ENCODE measurements around the gene SCD5.

The SCD5 gene

DNA sequence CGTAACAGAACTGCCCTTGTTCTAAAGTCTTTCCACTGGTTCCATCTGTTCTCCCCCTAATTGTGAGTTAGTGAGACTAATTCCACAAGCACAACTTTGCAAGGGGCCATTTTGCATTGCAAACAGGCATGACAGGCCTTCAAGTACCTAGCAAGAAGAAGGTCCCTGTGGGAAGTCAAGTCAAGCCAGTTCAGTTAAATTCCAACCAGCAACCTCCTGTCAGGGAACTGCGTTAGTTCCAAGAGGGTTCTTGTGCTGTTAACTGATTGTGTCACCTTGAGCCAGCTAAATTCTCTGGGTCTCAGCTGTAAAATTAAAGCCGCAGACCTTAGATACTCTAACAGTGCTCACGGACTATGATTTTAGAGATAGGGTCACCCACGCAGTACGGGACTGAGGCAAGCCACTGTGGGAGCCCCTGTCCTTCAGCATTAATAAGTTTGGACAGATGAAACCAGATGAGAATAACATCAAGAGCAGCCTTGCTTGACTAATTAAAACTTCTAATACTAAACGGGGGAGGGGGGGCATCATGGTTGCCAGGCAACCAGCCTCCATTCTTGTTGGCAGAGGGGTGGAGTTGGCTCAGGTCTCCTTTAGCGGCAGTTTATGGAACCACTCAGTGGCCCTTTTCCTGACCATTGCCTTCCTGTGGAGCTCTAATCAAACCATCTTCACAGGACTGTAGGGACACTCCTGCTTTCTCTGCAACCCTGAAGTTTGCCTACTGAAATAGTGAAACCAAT lies 212.7 kb downstream of the SCD5 start:
- peaks cover 9% of the 10 kb centered on the region for H3K4me1 ChIP-seq (ENCODE audit: insufficient read depth, low read length)
- no peaks in the 10 kb centered on the region for H3K36me3 ChIP-seq (ENCODE audit: insufficient read depth, low read length)
- no peak overlapping the region for H3K4me3 ChIP-seq (ENCODE audit: low read length)
- no peaks in the 10 kb centered on the region for H3K9me3 ChIP-seq (ENCODE audit: low read length)
- H2AFZ ChIP-seq (ENCODE audit: low read depth, low read length) = no peak overlapping the region
- H3K27me3 ChIP-seq (ENCODE audit: insufficient read depth, low read length) = no peaks in the 10 kb centered on the region

DNA sequence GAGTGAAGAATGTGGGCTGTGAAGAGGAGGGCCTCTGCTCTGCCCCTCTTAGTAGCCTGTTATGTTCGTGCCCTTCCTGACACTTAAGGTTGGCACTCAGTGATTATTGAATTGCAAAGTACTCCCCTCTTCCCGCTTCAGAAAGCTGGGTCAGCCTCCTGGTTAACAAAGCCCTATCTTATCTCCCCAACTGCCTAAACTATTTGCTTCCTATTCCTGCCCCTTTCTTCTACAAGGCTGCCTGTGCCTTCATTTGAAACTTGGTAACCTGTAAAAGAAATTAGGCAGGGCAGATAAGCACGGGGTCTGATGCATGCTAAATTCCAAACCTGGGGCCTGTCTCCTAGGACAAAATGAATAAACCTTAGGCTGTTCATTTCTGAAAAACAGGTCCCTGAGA lies 213.7 kb downstream of the SCD5 start:
- no peak overlapping the region for H3K4me3 ChIP-seq (ENCODE audit: low read length)
- no peaks in the 10 kb centered on the region for H3K9me3 ChIP-seq (ENCODE audit: low read length)
- peaks cover 14% of the 10 kb centered on the region for H3K4me1 ChIP-seq (ENCODE audit: insufficient read depth, low read length)
- H3K36me3 ChIP-seq (ENCODE audit: insufficient read depth, low read length) = no peaks in the 10 kb centered on the region
- no peak overlapping the region for H2AFZ ChIP-seq (ENCODE audit: low read depth, low read length)
- no peaks in the 10 kb centered on the region for H3K27me3 ChIP-seq (ENCODE audit: insufficient read depth, low read length)

- no peaks in the 10 kb centered on the region for H3K9me3 ChIP-seq (ENCODE audit: low read length)
- H3K4me3 ChIP-seq (ENCODE audit: low read length) = no peak overlapping the region
- no peaks in the 10 kb centered on the region for H3K27me3 ChIP-seq (ENCODE audit: insufficient read depth, low read length)
- H3K36me3 ChIP-seq (ENCODE audit: insufficient read depth, low read length) = no peaks in the 10 kb centered on the region
- H3K4me1 ChIP-seq (ENCODE audit: insufficient read depth, low read length) = peaks cover 14% of the 10 kb centered on the region
- H2AFZ ChIP-seq (ENCODE audit: low read depth, low read length) = no peak overlapping the region
Measured at GRCh38 chr4:82583897-82584587, 214.6 kb downstream of the SCD5 start.

GRCh38 chr4:82579932-82580331 lies 218.7 kb downstream of the SCD5 start:
- peaks cover 8% of the 10 kb centered on the region for H3K4me1 ChIP-seq (ENCODE audit: insufficient read depth, low read length)
- H3K36me3 ChIP-seq (ENCODE audit: insufficient read depth, low read length) = no peaks in the 10 kb centered on the region
- no peak overlapping the region for H3K4me3 ChIP-seq (ENCODE audit: low read length)
- H3K27me3 ChIP-seq (ENCODE audit: insufficient read depth, low read length) = no peaks in the 10 kb centered on the region
- H3K9me3 ChIP-seq (ENCODE audit: low read length) = peaks cover 2% of the 10 kb centered on the region
- no peak overlapping the region for H2AFZ ChIP-seq (ENCODE audit: low read depth, low read length)
